Colonic mucosa (tissue), 4 donors: Measurements from ENCODE around the gene PTK6. TPM values are rescaled to one million over a fixed set of nuclear protein-coding genes. Genes with fewer than 3 reads are reported as not detected.
A peak's percentile ranks its signal among the peaks of the same experiment; 100 is the strongest.

Source experiments
- DNase-seq: peaks from one replicate; pipeline ENCODE4 v3.0.0-alpha.2; 2020
- H3K27ac ChIP-seq: fragments of 200-600 bp; one replicate; pipeline ENCODE4 v1.8.0; 2021
- H3K27me3 ChIP-seq: fragments of 200-600 bp; one replicate; pipeline ENCODE4 v1.8.0; 2021
- H3K36me3 ChIP-seq: fragments of 200-600 bp; one replicate; pipeline ENCODE4 v1.8.0; 2021
- H3K4me1 ChIP-seq: fragments of 200-600 bp; one replicate; pipeline ENCODE4 v1.8.0; 2021; ENCODE audit warnings: mild to moderate bottlenecking
- H3K4me3 ChIP-seq: fragments of 200-600 bp; one replicate; pipeline ENCODE4 v1.8.0; 2021
- H3K9ac ChIP-seq, 2 donors: one replicate each; pipeline ENCODE4 v1.7.0; 2013; ENCODE audit warnings: control low read depth in 2 of 2, low read depth in 2 of 2, low read length in 2 of 2
- H3K9me3 ChIP-seq: fragments of 200-600 bp; one replicate; pipeline ENCODE4 v1.8.0; 2021
- CTCF ChIP-seq: fragments of 200-600 bp; IDR thresholded peaks from one replicate; pipeline ENCODE4 v1.8.0; 2022; ENCODE audit warnings: antibody characterized with exemption, mild to moderate bottlenecking
- intact Hi-C: fragments of 100-400 bp; cut with DNase I; formaldehyde crosslinking; loops from one replicate; pipeline ENCODE4 v1.14.1; 2022
- total RNA-seq, 2 donors: library from RNA; stranded (reverse); fragmentation: NEBNext Ultra II Directional in 1 of 2; extraction: Animal tissue kit (Norgen Biotek cat#: 25700) in 1 of 2; gene quantifications; one replicate each; pipeline ENCODE4 v1.2.1, GENCODE V29; 2021
- donor health status: healthy.
- donor health status: DM: no; HTN: no; CAD: no.
- donor health status: DM: no; HTN: no; CAD: no.

Gene PTK6
- total RNA-seq, 2 donors from 2014 or later: 69.0 to 91.1 TPM

- TF ChIP-seq CTCF: no peak
- peaks cover 7% of the 10 kb centered on the region for H3K27me3 ChIP-seq
- H3K9ac ChIP-seq: no peak overlapping the region
- H3K4me3 ChIP-seq: no peak overlapping the region
- intact Hi-C loops: loop anchor here (10.0 kb wide), 1 partner anchor 322 kb away; the partner anchor contains the start of genes ABHD16B and TPD52L2
- peaks cover 16% of the 10 kb centered on the region for H3K4me1 ChIP-seq
- H3K36me3 ChIP-seq: no peaks in the 10 kb centered on the region
- DNase-seq: no peak
- H3K9me3 ChIP-seq: no peaks in the 10 kb centered on the region
- H3K27ac ChIP-seq: no peak overlapping the region
Measured at GRCh38 chr20:63542696-63543095, 5.5 kb upstream of the PTK6 start.

- H3K9ac ChIP-seq: peak overlapping the region in 1 of 2 donors; percentile 37
Measured at GRCh38 chr20:63542031-63542559, 4.9 kb upstream of the PTK6 start.

GRCh38 chr20:63541371-63541770 lies 4.2 kb upstream of the PTK6 start:
- H3K4me3 ChIP-seq: no peak overlapping the region
- intact Hi-C loops: loop anchor here (10.0 kb wide), 1 partner anchor 323 kb away; the partner anchor contains the start of genes ABHD16B and TPD52L2
- H3K9me3 ChIP-seq: no peaks in the 10 kb centered on the region
- DNase-seq: no peak
- H3K27ac ChIP-seq: no peak overlapping the region
- H3K27me3 ChIP-seq: no peaks in the 10 kb centered on the region
- TF ChIP-seq CTCF: no peak
- H3K36me3 ChIP-seq: no peaks in the 10 kb centered on the region
- peak overlapping the region in 1 of 2 donors; percentile 37 for H3K9ac ChIP-seq
- peaks cover 16% of the 10 kb centered on the region for H3K4me1 ChIP-seq

More at GRCh38 chr20:63542031-63542559, 4.9 kb upstream of the PTK6 start:
- Histone ChIP-seq H3K27ac (no peak overlapping the region), H3K36me3 (no peaks in the 10 kb centered on the region), H3K4me1 (peaks cover 16% of the 10 kb centered on the region), H3K9me3 (no peaks in the 10 kb centered on the region), H3K4me3 (no peak overlapping the region), H3K27me3 (peaks cover 1% of the 10 kb centered on the region)
- no peak for TF ChIP-seq CTCF
- DNase-seq: no peak
- intact Hi-C loops: loop anchor here (10.0 kb wide), 1 partner anchor 323 kb away; the partner anchor contains the start of genes ABHD16B and TPD52L2

- no peak for TF ChIP-seq CTCF
- Histone ChIP-seq H3K4me1 (peaks cover 15% of the 10 kb centered on the region), H3K4me3 (no peak overlapping the region), H3K9ac (no peak overlapping the region), H3K36me3 (no peaks in the 10 kb centered on the region), H3K27me3 (no peaks in the 10 kb centered on the region), H3K9me3 (no peaks in the 10 kb centered on the region), H3K27ac (no peak overlapping the region)
- intact Hi-C loops: loop anchor here (10.0 kb wide), 1 partner anchor 324 kb away; the partner anchor contains the start of genes ABHD16B and TPD52L2
- DNase-seq: no peak
Measured at GRCh38 chr20:63540417-63541186, 3.4 kb upstream of the PTK6 start.

GRCh38 chr20:63539441-63540370 lies 2.5 kb upstream of the PTK6 start:
- no peaks in the 10 kb centered on the region for H3K27me3 ChIP-seq
- no peaks in the 10 kb centered on the region for H3K9me3 ChIP-seq
- peaks cover 10% of the 10 kb centered on the region for H3K4me1 ChIP-seq
- peak overlapping the region; percentile 98 for H3K27ac ChIP-seq
- peak overlapping the region; percentile 44 to 99 for H3K9ac ChIP-seq
- H3K36me3 ChIP-seq: no peaks in the 10 kb centered on the region
- no peak for TF ChIP-seq CTCF
- no peak for DNase-seq
- H3K4me3 ChIP-seq: no peak overlapping the region
- intact Hi-C loops: loop anchor here (10.0 kb wide), 2 partner anchors 325 to 435 kb away; partner anchors contain the start of genes ABHD16B, SAMD10 and TPD52L2
